Stimulated activated CD4-positive, alpha-beta T cell treated with anti-CD3 and anti-CD28 coated beads, Interleukin-12 subunit alpha, Interleukin-12 subunit beta, amount 100 ng/mL, for 24 hours (primary cell): ENCODE measurements around the gene SNN.

ENCODE experiments used
- DNase-seq, 2 experiments: peaks; one replicate each; pipeline ENCODE4 v3.0.0-alpha.2; 2020; ENCODE audit warnings: low read depth in 2 of 2

SNN gene

GRCh38 chr16:11635113-11635652, 33.1 kb upstream of the SNN start:
- DNase-seq: no peak

- no peak for DNase-seq
These were observed 32.5 kb upstream of the SNN start for GRCh38 chr16:11635679-11636171.

DNA sequence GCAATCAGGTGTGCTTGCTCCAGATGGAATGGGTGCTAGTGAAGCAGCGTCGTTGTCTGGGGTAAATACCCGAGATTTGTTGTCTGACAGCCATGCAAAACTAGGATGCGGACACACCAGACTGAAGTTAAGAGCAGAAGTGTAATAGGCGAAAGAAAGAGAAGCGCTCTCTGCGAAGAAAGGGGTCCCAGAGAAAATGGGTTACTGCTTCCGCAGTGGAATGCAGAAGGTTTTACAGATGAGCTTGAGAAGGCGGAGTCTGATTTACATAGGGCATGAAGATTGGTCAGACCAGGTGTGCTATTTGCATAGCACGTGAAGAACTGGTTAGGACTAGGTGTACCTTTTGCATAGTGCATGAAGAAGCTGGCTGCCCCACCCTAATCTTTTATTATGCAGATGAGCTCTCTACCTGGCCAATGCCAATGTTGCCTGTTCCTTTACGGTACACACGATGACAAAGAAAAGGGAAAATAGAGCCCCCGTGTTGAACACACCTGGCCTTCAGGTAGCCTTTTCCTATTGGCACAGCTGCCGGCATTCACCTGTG, 32.0 kb upstream of the SNN start:
- no peak for DNase-seq

- DNase-seq: no peak
These were observed 30.9 kb upstream of the SNN start for GRCh38 chr16:11637320-11637719.

- DNase-seq: no peak
These were observed 30.1 kb upstream of the SNN start for GRCh38 chr16:11638140-11638539.

DNA sequence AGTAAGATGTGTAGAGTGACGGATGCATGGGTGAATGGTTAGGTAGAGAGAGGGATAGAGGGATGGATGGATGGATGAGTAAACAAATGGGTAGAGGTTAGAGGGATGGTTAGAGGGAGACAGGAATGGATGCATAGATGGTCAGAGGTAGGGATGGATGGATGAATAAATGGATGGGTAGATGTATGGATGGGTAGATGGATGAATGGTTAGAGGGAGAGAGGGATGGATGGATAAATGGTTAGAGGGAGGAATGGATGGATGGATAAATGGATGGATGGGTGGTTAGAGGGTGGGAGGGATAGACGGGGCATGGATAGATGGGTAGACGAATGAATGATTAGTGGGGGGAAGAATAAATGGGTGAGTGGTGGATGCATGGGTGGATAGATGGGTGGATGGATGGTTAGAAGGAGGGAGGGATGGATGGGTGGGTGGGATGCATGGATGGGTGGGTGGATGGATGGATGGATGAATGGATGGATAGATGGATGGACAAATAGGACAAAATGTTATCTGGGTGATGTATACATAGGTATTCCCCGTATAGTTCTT, 29.2 kb upstream of the SNN start:
- no peak for DNase-seq

DNA sequence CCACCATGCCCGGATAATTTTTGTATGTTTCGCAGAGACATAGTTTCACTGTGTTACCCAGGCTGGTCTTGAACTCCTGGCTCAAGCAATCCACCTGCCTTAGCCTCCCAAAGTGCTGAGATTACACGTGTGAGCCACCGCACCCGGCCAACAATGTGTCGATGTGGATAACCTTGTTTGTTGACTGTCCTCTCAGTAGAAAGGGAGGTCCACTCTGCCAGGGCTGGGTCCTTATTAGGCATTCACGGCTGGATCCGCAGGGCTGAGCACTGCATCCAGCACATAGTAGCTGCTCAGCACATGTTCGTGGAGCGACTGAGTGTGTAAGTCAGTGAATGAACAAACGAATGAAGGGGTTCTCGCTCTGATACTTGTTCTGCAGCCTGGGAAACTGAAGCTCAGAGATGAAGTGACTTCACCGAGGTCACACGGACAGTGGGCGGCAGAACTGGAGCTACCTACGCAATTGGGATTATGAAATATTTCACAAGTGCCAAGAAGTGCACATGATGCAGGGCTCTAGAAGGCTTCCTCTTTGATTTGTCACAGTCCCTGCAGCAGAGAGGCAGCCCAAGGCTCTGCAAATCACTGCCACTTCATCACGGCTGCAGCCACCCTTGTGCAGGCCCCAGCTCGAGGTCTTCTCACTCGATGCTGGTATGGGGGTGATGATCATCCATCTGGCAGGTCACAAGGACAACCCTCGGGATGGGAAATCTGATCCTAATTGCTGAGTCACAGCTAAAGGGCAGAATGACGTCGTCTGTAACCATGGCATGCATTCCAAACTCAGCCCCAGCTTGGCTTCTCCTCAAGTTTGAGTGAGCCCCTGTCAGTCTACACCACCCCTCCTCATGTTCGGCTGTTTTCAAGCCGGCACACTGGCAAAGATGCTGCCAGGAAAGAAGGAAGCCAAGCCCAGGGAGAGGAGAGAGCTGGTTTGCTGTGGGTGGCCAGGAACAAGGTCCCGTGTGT, 28.0 kb upstream of the SNN start:
- DNase-seq: no peak

GRCh38 chr16:11640987-11641817, 27.1 kb upstream of the SNN start:
- no peak for DNase-seq

- DNase-seq: no peak
These were observed 25.5 kb upstream of the SNN start for GRCh38 chr16:11642765-11643116.

- DNase-seq: no peak
These were observed 19.0 kb upstream of the SNN start for GRCh38 chr16:11649276-11649675.

- DNase-seq: no peak
These were observed 17.3 kb upstream of the SNN start for GRCh38 chr16:11650641-11651591.

DNA sequence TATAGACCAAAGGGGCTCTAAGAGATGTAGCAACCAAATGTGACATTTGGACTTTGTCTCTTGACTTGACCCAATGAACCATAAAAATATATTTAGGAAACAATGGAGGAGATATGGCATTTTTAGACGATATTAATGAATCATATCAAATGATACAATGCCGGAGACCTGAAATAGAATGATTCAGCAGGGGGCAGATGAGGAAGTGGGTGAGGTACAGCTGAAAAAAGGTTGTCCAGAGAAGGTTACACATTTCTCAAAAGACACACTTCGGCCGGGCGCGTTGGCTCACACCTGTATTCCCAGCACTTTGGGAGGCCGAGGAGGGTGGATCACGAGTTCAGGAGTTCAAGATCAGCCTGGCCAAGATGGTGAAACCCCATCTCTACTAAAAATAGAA, 16.5 kb upstream of the SNN start:
- DNase-seq: no peak

- no peak for DNase-seq
These were observed 12.6 kb upstream of the SNN start for GRCh38 chr16:11655655-11656054.

DNA sequence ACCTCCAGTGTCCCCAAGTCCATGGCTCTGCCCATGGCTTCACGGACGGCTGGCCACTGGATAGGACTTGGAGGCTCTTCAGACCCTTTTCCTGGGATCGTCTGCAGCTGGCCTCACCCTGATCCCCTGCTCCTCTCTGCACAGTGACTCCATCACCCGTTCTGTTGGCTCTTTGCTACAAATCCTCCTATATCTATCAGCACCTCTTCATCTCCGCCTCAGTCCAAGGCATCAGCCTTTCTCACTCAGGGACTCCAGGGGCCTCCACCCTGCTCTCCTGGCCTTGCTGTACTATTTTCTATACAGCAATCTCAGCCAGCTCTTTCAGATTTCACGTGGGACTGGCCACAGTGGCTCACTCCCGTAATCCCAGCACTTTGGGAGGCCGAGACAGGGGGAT, 10.7 kb upstream of the SNN start:
- DNase-seq: no peak

DNA sequence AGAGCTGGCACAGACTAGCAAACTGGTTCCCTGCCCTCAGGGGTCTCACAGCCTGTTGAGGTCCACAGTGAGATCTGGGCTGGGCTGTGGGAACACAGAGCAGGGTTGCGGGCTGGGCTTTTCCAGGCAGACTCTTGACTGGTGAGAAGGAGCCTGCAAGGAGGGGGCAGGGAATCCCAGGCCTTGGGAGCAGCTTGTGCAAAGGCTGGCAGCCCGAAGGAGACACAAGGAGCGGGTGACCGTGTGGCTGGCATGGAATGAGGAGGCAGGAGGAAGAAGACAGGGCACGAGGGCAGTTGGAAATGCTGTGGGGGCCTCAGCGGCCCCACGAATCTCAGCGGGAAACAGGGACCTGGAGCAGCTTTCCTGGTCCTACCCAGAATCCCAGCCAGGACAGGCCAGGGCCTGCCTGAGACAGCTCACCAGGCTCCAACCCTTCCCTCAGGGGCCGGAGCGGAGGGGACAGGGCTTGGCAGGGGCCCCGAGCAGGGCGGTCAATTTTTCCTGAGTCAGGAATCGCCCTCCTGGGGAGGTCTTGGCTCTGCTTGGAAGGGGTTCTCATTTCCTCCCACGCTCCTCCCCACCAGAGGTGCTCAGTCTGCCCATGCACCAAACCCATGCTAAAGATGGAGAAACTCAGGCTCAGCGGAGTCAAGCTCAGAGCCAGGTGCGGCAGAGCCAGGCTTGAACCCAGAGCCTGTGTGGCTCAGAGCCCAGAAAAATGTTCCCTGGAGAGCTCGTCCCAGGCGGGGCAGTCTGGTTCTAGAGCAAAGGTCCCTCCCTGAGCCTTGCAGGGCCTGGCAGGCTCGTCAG, 9.2 kb upstream of the SNN start:
- no peak for DNase-seq

DNA sequence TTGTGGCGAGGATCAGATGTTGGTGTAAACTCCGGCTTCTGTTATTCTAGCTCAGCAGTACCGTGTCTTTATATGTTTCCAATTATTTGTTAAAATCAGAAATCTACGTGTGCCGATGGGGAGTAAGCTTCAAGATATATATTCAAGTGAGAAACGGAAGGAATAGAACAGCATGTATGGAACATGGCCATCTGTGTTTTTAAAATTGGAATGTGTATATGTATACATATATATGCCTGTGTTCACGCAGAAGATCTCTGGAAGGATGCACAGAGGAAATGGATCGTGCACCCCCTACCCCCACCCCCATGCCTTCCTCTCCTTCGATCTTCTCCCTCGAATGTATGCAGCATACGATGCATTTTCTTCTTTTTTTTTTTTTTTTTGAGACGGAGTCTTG, 7.7 kb upstream of the SNN start:
- no peak for DNase-seq

- no peak for DNase-seq
These were observed 5.7 kb upstream of the SNN start for GRCh38 chr16:11662582-11662981.

- no peak for DNase-seq
These were observed 3.2 kb upstream of the SNN start for GRCh38 chr16:11665071-11665491.

- DNase-seq: no peak
These were observed 1.9 kb upstream of the SNN start for GRCh38 chr16:11666103-11667055.
